GM19324 (cell line): ENCODE results near the gene LZTFL1.
"Not testable (repeated sequence)": the region's sequence is repeated elsewhere in the genome, so short reads cannot be mapped to it uniquely, and the experiment has no call there.

Experiments used
- ATAC-seq: cut with Tn5 transposase; IDR thresholded peaks from one replicate; pipeline ENCODE4 v1.9.1; 2021; ENCODE audit warnings: mild to moderate bottlenecking, moderate library complexity; ENCODE audit not compliant: unreplicated experiment, low FRiP score

The LZTFL1 gene

GRCh38 chr3:45865563-45865962 lies 23.6 kb upstream of the LZTFL1 start:
- no peak for ATAC-seq

- no peak for ATAC-seq
These were observed 23.0 kb upstream of the LZTFL1 start for GRCh38 chr3:45864760-45865519.

- ATAC-seq: peak; percentile 54
These were observed 19.3 kb upstream of the LZTFL1 start for GRCh38 chr3:45861043-45861719.

DNA sequence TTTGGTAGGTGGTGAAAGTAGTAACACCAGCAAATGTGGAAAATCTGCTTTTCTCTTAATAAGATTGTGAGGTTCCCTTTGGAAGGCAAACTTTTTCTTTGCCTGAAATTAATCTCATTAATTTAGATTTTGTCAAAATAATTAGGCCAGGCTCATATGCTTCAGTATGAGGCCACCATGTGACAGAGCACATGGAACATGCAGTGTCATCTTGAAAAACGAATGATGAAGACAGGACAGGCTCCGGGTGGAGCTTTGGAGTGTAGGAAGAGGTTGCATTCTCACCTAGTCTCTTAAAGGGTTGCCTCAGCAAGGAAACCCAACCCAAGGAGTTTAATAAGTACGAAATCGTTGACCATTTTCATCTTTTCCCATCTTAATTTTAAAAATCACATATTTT lies 18.6 kb upstream of the LZTFL1 start:
- ATAC-seq: no peak

DNA sequence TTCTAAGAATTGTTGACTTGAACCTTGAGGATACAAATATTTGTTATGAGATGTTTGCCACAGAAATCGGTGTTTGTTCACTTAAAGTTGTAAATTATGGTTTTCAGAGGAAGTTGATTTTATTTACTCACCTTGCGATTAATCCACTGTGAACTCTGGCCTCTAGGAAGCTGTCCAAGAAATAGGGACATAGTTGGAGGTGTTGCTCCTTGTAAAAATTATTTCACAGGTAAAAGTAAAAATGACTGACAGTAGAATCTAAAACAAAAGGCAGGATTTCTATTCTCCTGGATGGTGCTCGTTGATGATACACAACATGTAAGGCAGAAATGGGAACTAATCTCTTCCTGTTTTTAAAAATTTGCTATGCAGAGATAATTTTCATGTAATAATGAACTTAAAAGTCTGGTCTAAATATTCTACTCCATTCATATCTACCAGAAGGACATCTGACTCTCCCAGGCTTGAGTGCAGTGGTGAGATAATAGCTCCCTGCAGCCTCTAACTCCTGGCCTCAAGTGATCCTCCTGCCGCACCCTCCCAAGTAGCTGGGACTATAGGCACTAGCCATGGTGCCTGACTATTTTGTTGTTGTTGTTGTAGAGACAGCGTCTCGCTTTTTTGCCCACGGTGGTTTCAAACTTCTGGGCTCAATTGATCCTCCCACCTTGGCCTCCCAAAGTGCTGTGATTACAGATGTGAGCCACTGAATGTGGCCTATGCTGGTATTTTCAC lies 17.1 kb upstream of the LZTFL1 start:
- no peak for ATAC-seq

- ATAC-seq: not testable (repeated sequence)
These were observed 15.1 kb upstream of the LZTFL1 start for GRCh38 chr3:45857024-45857423.

DNA sequence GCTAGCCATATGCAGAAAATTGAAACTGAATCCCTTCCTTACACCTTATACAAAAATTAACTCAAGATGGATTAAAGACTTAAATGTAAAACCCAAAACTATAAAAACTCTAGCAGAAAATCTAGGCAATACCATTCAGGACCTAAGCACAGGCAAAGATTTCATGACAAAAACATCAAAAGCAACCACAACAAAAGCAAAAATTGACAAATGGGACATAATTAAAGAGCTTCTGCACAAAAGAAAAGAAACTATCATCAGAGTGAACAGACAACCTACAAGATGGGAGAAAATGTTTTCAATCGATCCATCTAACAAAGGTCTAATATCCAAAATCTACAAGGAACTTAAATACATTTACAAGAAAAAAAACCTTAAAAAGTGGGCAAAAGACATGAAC lies 14.4 kb upstream of the LZTFL1 start:
- not testable (repeated sequence) for ATAC-seq

- no peak for ATAC-seq
These were observed 10.9 kb upstream of the LZTFL1 start for GRCh38 chr3:45852828-45853227.

GRCh38 chr3:45848392-45848791 lies 6.5 kb upstream of the LZTFL1 start:
- no peak for ATAC-seq

- no peak for ATAC-seq
These were observed 2.7 kb upstream of the LZTFL1 start for GRCh38 chr3:45844616-45845015.

DNA sequence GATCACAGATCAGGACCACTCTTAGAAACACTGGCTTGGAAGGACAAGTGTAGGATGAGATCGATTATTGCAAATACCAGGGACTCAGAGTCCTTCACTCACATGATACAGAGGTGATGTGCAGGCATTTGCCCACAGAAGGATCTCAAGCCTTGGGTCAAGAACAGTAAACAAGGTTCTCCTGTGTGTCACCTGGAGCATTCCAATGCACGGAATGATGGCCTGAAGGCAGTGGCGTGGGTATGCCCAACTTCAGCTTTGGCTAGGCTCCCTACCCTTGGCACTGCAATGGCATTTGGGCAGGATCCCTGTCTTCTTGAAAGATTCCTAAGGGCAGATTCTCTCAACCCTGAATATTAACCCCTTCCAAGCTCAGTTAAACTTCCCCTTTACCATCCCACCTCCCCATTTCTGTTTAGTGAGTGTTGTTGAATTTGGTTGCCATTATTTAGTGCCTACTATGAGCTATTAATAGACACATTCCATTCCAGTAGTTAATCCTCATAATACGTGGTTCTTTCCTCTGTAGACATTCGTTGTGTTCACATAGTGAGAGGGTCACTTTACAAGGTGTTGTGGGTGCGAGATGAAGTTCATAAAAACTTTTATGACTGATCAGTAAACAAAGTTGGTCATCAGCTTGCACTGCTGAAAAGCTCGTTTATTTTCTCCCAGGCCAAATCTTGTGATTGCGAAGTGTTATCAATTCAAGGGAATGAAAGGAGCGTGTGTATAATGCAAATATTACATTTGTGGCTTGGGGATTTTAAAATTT lies 1.1 kb upstream of the LZTFL1 start:
- ATAC-seq: no peak

DNA sequence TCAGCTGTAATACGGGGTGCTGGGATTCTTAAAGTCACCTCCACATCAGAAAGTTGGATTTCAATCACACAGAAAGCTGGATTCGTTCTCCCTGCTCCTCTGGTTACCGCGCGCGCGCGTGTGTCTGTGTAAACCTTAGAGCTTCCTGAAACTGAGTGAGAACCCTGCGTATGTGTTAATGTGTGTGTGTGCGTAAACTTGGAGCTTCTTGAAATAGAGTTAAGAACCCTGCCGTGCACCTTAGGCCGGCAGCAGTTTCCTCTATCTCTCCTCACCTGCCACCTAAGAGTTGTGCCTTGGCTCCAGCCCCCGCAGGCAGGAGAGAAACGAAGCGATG lies 531 bp downstream of the LZTFL1 start:
- peak; percentile 4 for ATAC-seq

GRCh38 chr3:45838466-45838865 lies 3.5 kb downstream of the LZTFL1 start:
- no peak for ATAC-seq

GRCh38 chr3:45832699-45833098 lies 9.2 kb downstream of the LZTFL1 start:
- ATAC-seq: no peak

GRCh38 chr3:45830121-45830520 lies 11.8 kb downstream of the LZTFL1 start:
- no peak for ATAC-seq

DNA sequence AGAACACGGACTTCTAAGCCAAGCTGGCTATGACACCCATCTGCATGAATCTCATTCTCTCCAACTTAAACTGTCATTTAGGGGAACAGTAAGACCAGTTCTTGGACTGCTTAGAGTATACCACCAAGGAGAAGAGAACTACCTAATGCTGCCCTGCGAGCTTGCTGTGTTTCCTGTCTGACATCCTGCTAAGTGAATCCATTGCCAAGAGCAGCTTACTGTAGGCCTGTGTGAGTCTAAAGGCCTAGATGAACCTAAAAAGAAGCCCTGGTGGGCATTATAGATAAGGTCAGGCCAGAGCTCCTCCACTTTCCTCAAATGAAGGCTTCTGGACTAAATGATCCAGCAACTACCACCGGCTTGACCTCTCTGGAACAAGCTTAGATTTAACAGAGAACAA lies 15.0 kb downstream of the LZTFL1 start:
- ATAC-seq: no peak

GRCh38 chr3:45826321-45826720 lies 15.6 kb downstream of the LZTFL1 start:
- no peak for ATAC-seq

DNA sequence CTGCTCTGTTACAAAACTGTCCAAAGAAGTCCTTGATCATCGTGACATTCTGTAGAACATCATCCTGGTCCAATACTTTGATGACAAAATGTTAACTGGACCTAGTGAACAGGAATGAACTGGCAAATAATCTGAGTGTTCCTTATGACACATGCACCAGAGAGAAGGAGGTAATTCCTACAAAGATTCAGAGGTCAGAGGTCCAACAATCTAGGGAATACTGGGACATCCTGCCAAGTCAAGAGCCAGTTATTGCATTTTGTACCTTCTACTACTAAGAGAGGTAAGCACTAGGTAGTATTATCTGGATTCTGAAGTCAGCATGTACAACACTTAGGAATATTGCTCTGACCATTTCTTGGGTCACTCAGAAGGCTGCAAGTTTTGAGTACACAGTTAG lies 20.8 kb downstream of the LZTFL1 start:
- no peak for ATAC-seq

DNA sequence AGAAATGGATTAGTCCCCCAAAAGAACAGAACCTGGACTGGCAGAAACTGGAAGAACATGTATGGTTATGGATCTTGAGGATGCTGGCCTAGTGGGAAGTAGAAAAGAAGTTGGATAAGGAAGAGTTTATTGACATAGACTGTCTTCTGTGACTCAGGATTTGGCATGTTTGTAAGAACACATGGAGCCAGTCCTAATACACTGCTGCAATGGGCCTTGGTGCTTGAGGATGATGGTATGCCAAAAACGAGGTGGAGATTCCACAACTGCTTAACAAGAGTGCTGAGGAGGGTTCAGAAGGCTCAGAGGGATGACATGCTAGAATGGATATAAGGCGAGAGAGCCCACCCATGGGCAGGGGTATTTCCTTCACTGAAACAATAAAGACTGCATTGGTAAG lies 22.4 kb downstream of the LZTFL1 start:
- no peak for ATAC-seq

GRCh38 chr3:45817831-45818522 lies 23.9 kb downstream of the LZTFL1 start:
- no peak for ATAC-seq
